ENCODE measurements around the gene RASGRF2.

The RASGRF2 gene

DNA sequence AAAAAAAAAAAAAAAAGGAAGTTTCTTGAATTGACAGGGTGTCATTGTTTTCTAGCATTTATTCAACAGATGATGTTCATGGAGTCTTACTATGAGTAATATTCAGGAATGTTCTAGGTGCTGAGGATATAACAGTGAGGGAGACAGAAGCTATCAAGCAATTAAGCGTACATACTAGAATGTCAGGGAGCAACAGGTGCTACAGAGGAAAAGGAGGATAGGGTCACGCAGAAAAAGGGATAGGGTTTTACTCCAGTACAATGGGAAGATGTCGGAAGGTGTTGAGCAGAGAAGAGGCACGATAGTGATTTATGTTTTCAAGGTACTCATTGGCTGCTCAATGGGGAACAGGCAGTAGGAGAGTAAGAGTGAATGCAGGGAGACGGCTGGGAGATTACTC is 6.6 kb upstream of the RASGRF2 start:
- DNase-seq = no peak

DNA sequence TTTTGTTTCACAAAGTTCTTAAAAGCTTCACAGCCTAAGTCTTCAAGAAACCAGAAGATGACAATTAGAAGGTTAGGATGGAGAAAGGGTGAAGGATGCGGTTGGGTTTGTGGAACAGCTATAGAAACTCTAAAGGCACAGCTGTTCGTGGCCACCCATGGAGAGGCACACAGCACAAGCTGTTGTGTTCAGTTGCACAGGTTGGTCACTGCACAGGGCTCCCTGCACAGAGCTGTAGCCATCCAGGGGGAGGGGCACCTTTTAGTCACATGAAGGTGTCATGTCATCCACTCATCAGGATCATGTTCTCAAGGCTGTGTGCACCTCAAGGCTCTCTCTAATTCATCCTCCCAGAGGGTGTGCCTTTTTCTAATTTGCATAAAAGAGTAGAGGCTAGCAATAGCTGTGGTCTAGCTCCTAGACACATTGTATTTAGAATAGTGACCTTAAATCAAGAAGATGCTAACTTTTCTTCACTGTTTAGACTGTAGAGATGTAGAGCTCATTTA is 5.0 kb upstream of the RASGRF2 start:
- DNase-seq = no peak

DNA sequence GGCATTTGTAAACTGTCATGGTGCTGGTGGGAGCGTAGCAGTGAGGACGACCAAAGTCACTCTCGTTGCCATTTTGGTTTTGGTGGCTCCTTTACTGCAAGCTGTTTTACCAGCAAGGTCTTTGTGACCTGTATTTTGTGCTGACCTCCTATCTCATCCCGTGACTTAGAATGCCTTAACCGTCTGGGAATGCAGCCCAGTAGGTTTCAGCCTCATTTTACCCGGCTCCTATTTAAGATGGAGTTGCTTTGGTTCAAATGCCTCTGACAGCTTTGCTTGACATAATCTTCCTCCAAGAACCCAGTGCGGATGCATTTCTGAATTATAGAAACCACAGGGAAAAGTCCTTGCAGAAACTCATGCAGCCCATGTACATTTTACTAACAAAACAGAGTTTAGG is 3.9 kb upstream of the RASGRF2 start:
- no peak for DNase-seq

DNA sequence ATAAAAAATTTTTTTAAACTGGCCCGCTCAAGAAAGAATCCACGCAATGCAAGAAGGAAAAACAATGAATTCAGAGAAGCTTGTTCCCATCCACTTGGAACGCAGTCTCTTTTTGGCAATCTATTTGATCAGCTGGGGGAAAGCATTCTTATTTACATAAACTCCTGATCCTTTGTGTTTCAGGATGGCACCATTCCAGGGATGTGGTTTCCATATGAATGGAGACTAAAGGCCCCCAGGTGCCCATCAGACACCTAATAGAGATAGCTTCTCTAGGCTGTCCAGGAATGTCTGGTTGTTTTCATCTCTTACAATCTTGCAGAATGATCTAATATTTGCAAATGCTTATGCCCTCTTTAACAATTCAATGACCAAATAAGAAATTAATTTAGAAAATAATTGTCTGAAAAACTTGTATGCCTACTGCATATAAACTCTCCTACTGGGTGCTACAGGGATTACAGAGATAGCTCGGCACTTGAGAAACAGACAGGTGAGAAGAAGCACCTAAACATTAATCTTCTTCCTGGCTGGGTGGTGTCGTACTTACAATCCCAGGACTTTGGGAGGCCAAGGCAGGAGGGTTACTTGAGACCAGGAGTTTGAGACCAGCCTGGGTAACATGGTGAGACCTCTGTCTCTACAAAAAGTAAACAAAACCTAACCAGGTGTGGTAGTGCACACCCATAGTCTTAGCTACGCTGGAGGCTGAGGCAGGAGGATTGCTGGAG is 3.0 kb upstream of the RASGRF2 start:
- no peak for DNase-seq

DNA sequence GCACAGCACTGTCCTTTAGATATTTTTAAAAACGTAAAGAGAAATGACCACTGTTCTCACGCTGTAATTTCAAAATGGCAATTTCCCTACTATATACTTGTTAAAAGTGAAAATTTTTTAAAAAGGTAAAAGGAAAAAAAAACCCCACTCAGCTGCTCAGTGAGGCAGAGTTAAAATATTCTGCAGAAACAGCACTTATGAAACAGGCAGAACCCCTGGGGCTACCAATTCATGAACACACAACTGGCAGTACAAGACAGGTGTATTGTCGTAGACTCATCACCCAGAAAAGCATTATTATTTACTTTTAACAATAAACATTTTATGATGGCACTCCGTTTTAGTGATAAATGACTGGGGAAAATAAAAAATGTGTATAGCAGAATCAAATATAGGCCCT is 1.5 kb upstream of the RASGRF2 start:
- no peak for DNase-seq

DNA sequence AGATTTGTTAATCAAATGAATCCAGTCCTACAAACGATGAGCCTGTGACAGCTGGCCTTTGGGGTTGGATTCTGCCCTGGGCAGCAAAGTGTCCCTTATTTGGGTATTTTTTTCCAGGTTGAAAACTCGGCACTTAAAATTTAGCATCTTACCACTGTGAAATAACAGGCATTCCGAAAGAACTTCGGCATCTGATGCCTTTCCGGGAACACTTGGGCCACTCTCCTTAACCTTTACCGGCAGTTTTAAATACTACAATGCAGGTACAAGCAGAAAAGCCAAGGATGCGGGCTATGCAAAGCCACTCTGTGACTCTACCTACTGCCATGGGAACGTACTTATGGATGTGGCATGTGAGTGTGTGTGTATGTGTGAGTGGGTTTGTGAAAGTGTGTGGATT is 1.0 kb upstream of the RASGRF2 start:
- no peak for DNase-seq

DNA sequence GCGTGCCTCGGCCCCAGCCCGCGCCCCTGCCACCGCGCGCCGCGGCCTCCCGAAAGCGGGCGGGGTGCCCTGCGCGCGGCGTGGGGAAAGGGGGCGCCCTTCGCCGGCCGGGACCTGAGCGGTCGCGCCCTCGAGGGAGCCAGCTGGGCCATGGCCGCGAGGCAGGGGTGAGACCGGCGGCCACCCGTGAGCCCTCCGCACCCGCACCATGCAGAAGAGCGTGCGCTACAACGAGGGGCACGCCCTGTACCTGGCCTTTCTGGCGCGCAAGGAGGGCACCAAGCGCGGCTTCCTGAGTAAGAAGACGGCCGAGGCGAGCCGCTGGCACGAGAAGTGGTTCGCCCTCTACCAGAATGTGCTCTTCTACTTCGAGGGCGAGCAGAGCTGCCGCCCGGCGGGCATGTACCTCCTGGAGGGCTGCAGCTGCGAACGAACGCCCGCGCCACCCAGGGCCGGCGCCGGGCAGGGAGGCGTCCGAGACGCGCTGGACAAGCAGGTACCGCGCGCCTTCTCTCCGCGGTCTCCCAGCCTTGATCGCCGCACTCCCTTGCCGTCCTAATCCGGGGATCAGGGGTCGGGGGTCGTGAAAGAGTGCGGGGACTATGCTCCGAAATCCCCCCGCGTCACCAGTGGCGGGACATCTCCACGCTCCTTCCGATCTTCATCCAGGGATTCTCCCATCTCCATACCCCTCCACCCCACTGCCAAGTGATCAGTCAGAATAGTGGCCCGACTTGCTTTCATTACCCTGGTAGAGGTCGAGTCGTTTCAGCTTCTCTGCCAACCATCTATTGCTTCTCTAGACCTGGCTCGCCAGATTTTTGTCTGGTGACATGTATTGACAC is 590 bp downstream of the RASGRF2 start:
- DNase-seq = peak; percentile 49

DNA sequence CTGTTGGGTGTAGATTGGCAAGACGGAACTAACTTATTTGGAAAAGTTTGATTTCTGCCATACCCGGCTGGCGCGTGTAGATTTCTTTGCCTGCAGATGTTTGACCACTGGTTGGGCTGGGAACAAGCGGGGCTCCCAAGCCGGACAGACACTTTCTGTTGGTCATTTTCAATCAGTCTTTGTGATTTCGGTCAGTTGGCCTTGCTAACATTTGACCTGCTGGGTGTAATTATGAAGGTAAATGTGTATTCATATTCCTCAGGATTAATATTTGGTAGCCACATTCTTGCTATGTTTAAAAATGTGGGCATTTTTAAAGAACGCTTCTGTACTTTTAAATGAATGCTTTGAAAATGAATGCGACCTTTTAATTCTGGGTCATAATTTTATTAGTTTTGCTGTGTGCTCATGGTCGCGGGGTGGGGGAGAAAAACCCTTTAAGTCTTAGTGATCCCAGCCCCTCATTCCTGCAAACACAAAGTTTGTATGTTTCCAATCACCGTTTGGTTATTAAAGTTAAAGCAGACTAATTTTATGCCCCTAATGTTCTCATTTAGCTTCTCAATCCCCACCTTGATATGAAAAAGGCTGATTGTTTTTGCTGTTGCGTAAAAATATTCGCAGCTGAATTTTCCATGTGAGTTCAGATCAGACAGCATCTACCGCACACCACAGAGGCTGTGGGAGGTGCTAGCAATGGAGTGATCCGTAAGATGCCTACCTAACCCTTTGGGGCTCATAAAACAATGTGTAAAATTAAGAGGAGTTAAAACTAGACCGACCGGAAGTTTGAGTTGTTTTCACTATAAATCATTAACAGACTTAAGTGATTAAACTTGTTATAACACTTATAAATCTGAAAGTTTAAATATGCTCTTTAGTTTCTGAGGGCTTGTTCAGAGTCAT is 1.5 kb downstream of the RASGRF2 start:
- no peak for DNase-seq

DNA sequence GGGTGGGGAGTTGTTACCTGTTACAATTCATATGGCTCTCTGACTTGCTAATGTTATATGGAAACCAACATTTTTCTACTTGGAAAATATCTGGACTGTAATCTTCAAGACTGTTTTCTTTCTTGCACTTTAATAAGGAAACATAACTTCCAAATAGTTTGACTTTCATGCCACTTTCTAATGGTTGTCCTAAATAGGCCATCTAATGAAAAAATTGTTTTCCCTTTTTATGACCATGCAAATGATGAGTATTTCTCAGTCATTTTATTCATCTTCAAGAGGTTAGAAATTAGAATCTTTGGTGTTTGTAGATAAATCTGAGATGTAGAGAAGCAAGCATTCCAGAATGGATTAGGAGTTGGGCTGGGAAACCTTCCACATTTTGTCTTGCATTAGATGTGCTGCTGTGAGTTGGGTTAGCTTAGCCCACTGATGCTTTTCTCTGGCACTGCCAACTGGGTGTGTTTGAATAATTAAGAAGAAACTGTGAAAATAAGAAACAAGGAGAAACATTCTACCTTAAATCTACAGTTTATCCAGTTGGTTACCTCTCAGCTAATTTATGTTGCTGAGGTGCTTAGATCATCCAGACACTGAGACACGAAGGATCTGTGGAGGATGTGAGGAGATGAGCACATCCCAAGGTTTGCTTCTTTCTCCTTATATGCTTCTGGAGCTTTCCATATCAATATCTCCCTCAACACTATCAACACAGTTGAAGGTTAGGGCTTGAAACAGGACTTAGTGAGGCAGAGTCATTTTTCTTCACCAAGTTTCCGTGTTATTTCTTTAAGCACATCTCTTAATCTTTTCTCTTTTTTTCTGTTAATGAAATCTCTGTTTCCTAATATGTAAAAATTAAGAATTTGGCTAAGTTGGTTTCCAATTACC is 2.7 kb downstream of the RASGRF2 start:
- no peak for DNase-seq

DNA sequence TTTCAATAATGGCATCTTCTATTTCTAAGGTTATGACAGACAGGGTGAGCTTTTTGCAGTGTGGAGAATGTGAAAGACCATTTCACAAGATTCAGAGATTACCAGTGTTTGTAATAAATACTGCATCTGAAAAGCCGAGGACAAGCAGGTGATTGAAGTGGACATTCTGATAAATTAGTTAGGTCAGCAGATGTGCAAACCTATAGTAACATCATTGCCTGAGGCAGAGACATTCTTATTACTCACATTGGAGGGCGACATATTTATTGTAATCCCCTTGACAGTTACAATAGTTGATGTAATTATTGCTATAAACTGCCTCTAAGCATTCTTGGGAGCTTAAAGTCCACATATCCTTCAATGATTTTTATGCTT is 3.3 kb downstream of the RASGRF2 start:
- no peak for DNase-seq

DNA sequence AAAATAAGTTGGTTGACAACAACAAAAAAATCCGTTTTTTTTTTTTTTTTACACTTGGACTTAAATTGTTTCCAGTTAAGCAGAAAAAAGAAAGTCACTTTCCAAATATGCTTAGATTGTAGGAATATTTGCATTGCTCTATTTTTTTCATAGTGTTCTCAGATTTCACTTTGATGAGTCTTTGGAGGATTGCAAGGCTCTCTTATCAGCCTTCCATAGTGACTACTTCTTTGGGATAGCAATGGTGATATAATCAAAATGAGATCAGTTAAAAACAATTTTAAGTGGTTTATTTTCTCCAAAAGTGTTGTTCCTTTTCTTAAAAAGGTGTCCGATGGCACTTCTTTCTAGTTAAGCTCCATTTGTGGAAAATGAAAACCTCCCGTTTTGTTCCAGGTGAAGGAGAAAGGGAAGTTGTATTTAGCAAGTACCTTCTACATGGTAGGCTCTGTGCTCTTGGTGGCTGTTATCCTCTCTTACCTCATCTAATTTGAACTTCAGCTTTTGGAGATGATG is 3.9 kb downstream of the RASGRF2 start:
- DNase-seq = no peak

DNA sequence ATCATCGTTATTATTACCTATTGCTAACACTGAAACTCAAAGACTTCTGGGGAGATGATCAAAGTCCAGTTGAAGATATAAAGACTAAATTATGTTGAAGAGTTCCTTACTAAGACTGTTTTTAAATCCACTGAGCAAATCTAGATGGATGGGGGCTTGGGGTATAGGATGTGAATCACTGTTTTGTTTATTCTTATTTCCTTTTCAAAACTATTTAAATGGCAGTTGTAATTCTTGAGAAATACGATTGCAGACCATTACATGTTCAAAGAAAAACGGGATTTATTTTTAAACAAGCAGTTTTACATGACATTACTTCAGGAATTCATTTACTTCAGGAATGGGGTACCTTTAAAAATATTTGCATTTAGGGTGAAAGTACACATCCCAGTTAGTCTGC is 4.3 kb downstream of the RASGRF2 start:
- DNase-seq = no peak

DNA sequence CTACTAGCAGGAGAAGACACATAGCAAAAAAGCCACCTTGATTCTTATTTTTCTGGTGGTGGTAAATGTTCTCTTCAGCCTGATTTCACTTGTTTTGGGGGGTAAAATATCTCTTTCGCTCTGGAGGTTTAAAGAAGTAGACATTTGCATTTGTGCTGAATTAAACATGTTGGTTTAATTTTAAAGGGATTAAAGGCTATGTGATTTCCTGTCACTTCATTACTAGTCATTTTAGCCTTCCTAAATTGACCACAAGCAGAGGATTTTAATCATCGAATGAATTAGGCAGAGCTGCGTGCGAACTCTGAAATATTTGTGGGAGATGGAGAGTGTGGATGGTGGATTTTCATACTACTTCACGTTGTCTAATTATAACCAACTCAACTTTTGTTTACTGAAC is 4.8 kb downstream of the RASGRF2 start:
- DNase-seq = no peak

DNA sequence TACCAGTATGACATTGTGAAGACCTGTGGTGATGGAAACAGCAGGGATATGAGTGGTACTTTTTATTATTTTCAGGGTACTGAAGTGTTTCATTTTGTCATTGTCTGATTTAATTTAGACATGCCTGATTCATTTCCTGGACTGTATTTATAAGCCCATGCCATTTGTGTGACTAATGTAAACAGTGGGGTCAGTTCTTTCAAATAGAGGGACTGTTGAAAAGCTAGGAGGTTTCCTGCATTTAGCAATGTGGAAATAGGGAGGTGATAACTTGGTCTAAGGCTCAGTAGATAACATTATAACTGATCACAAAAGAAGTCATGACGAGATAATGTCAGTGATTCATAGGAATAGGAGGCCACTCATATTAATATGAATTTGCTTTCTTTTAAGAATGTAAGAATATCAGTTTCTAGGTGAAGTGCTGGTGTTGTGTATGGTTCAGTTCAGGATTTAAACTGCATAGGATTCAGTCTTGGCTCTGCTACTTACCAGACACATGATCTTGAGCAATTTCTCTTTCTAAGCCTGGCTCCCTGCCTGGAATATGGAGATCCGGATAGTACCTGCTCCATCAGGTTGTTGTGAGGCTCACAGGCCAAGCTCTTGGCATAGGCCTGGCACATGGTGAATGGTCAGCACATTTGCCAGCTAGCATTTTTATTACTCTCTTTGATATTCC is 7.5 kb downstream of the RASGRF2 start:
- DNase-seq = no peak

DNA sequence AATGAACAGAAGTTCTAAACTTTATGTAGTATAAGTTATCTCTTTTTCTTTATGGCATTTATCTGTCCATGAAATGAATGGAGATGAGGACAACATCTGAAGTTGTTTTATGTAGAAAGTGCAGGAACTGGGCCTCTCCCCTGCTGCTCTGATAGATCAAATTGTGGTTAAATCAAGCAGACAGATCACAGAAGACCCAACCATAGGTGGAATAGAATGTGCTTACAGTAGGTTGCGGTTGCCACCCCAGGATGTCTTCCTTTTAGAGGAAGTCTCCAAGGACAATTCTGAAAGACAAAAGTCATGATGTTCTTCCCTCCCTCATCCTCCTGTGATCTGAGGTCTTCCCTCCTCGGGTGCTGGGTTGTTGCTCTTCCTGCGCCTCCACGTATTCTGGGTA is 12.9 kb downstream of the RASGRF2 start:
- DNase-seq = no peak

DNA sequence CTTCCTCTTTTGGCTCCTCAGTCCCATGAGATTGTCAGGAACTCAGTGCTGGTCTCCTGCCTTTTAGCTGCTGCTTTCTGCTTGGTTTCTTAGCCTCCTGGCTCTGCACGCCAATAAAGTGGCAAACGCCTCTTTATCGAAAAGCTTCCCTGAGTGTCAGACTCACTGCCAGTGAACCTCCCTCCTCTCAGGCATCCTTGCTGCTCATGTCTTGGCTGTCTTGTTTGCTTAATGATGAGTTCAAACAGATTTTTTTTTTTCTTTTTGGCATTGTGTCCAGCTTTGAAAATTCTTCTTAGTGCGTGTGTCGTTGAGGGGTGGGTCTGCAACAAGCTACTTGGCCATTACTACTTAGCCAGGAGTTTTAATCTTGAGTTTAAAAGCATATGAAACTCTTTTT is 14.9 kb downstream of the RASGRF2 start:
- no peak for DNase-seq

DNA sequence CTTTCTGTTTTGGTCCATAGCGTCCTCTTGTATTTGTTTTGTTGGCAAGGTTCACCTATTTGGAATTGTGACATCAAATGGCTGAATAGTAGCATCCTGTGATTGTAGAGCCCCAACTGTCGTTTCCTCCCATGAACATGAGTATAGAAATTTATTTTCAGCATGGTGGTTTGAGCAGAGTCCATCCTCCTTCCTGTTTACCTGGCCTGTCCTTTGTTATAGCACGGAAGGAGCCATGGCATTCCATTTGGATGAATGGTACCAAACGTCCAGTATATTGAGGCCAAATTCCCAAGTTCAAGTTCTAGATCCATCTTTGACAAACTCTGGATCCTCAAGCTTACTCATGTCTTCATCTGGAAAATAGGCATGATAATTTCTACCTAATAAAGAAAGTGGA is 16.8 kb downstream of the RASGRF2 start:
- no peak for DNase-seq

DNA sequence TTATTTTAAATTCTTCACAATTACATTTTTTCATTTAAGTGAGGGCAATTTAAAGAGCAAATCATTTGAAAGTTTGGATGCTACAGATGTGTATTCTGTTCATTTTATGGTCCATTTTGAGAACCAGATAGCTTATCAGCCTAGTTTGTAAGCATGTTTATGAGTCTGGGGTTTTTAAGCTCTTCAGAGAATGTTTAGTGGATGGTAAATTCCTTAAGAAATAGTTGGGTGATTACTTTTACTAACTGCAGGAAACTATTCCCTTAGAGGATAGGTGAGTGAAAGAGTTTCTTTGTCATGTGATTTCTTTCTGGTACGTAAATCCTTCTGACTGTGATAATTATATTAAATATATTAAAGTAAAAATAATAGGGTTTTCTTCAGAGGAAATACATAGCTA is 17.6 kb downstream of the RASGRF2 start:
- DNase-seq = no peak

DNA sequence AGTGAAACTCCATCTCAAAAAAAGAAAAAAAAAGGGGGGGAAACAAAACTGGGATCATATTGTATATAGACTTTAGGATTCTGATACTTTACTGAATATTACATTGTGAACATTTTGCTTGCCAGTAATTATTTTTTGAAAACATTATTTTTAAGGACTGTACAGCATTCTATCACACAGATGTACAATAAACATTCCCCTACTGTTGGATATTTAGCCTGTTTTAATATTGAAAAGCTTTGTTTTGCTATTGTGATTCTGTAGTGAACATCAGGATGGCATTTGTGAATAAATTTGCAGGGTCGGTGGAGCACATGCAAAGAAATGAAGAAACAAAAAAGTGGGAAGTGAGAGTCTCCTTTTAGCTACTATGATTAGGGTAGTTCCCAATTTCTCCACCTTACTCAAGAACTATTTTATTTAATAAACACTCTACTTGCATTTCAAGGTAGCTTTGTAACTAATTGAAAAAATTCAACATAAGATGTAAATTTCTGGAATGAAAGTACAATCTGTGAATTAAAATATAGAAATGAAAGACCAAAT is 18.7 kb downstream of the RASGRF2 start:
- no peak for DNase-seq

DNA sequence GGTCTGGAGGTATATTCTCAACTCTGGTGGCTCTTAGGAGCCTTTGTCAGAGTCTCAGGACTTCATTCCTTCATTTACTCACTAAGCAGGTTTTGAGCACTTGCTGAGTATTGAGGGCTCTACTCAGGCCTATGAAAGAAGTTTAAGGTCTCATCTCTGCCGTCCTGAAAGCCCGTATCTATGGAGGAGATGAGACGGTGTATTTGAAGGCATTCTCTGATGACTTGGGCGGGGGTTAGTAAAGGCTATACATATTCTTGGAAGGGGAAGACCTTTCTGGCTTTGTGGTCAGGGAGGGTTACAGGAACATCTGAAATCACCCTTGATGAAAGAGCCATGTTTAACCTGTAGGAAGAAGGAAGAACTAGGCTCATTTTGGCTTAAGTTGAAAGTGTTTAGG is 21.9 kb downstream of the RASGRF2 start:
- DNase-seq = no peak

DNA sequence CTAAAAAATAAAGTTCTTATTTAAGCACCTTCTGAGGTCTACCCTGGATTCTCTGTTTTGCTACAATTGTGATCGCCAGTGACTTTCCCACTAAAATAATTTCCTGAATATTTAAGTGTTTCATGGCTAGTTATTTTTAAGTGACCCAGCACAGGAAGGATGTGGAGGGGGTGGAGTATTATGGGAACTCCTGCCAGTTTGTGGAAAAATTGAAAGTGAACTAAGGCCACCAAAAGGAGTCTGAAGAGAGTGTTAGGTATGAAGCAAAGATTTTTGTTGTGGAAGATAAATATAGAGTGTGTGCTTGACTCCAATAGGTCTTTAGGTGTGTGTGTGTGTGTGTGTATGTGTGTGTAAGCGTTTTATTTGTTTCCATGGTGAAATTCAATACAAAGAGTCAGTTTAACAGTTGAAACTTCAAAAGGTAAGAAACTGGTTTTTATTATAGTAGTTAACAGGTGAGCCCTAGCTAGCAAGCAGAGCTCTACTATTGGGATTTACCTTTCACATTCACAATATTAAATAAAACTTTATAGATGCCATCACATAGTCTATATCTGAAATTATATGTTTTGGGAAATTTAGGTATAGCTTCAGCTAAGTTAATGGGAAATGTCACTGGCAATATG is 25.6 kb downstream of the RASGRF2 start:
- DNase-seq = no peak

Measured in right forelimb (tissue), 1 donor.